NCI-H82 treated with DMSO at 0.1 percent for 48 hours (cell line): ENCODE data around the gene USP34.
"Not testable (repeated sequence)": the region's sequence is repeated elsewhere in the genome, so short reads cannot be mapped to it uniquely, and the experiment has no call there.

Experiments used
- DNase-seq: peaks from one replicate; lab custom pipeline; 2025; ENCODE audit not compliant: unreplicated experiment; lab: John Stamatoyannopoulos, UW

Gene USP34

DNA sequence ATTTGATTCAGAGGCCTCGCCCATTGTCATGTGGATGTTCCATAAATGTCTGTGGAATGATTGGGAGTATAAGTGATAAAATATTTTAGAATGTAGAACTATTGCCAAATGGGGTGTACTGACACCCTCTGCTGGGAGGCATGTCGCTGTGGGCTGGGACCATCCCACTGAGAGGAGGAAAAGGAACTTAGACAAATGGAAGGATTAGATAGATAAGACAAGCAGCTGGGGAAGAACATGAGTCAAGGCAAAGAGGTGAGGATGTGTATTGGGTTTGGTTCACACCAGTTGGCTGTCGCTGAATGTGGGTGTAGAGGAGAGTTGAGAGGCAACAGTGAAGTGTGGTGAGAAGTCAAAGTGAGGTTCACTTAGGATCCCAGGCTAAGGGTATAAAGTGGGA lies 304.9 kb downstream of the USP34 start:
- DNase-seq: no peak

DNA sequence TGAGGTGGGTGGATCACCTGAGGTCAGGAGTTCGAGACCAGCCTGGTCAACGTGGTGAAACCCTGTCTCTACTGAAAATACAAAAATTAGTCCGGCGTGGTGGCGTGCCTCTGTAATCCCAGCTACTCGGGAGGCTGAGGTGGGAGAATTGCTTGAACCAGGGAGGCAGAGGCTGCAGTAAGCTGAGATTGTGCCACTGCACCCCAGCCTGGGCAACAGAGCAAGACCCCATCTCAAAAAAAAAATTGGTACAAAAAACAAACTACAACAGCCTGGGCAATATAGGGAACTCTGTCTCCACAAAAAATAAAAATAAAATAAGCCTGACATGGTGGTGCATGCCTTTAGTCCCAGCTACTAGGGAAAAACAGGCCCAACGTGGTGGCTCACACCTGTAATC lies 305.8 kb downstream of the USP34 start:
- not testable (repeated sequence) for DNase-seq

DNA sequence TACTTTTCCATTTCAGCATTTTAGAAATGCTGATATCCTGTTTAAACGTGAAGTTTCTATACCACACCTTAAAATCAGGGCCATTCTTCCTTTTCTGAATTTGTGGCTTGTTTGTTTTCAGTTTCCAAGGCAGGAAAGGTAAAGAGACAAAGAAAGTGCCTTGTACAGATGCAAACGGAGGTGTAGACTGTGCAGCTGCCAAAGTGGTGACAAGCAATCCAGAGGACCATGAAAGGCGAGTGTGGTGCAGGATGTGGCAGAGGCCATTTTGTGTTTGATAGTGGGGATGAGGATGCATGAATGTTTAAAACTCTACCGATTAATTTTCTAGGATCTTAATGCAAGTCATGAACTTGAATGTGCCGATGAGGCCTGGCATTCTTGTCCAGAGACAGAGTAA lies 308.2 kb downstream of the USP34 start:
- no peak for DNase-seq

DNA sequence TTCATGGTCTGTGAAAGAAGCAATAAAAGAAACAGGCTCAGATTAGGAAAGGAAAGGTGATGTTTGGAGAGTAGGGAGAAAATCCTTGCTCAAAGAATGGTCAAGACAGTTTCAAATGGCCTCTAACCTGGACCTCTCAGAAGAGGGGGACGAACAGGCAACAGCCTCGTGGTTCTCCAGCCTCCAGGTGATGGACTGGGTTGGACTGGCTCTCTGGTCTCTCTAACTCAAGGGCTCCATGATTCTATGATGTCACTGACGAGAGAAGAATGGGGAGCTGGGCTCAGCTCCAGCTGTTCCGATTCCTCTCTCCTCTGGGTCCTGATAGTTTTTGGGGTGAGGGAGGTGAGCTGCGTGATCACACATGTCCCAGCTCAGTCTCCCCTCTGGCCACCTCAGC lies 309.0 kb downstream of the USP34 start, which contains the start of gene C2orf74:
C2orf74 (plus strand) TSS at position 301 of the 400 bp plus-strand sequence. CDS start 327 bp downstream, outside the sequence.
- DNase-seq: no peak

DNA sequence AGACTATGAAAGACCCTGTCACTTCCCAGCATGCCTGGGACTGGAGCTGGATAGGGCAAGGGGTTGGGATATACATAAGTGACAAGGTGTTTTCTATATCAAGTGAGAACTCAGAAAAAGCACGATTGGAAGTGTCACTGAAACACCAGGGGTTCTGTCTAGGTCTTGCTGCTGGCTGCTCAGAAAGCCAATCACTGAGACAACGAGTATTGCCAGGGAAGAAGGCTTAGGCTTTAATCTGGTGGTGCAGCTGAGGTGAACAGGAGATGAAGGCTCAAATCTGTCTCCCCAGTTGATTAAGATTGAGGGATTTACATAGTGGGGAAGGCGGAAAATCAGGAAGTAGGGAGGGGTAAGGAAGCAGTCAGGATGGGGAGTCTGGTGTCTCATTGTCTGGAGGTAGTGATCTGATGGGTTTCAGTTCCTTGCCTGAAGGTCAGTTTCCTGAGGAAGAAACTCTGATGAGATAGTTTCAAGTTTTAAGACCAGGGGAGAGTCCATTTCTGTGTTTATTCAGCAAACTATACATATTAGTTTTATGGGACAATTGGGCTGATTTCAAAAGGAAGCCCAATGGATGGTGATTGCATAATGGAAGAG lies 312.4 kb downstream of the USP34 start:
- DNase-seq: peak; percentile 60

DNA sequence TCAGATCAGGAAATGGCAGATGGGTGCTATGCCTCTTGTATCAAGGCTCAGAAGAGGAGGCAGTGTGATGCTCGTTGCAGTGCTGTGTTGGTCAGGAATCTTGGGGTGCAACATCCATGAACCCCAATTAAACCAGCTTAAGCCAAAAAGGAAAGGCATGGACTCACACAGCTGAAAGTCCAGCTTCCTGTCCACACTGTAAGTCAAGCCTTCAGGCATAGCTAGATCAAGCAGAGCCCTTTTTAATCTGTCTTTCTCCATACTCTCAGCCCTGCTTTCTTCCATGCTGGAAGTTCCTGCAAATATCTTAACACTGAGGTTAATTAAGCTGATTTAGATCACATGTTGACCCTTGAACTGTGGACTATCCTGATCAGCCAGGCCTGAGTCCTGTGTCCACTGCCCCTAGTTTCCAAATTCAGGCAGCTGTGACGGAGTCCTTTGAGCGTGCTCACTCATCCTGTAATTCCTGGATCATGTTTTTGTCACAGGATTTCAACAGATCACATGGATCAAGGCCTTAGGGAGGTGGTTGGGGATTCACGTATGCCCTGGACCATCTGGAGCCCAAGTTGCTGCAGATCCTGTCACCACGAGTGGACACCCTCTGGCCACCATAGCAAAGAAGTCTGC lies 313.4 kb downstream of the USP34 start:
- DNase-seq: peak; percentile 32

DNA sequence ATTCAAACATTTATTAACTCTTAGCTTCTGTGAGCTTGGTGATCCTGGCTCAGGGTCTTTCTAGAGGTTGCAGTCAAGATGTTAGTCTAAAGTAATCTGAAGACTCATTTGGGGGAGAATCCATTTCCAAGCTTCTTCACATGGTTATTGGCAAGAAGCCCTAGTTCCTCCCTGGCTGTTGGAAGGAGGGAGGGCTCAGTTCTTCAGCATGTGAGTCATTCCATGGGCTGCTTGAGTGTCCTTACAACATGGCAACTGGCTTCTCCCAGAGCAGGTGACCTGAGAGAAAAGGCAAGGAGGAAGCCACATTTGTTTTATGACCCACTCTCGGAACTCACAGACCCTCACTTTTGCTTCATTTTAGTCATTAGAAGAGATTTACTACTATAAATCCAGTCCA lies 319.5 kb downstream of the USP34 start:
- no peak for DNase-seq

DNA sequence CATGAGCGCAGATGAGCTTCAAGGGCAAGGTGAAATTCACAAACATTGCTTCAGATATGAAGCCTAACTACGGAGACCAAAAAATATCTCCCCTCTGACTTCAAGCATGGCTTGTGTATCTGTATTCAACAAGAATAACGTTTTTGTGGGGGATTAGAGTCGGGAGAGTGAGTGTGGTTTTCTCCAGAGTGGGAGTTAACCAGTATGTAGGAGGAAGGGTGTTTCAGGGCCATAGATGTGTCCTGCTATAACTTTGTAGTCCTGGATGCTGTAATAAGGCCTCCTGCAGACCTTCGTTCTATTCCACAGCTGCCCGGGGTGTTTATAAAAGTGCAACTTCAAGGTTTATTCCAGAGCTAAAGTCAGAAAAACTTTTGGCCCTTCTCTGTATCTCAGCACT lies 321.8 kb downstream of the USP34 start:
- no peak for DNase-seq

DNA sequence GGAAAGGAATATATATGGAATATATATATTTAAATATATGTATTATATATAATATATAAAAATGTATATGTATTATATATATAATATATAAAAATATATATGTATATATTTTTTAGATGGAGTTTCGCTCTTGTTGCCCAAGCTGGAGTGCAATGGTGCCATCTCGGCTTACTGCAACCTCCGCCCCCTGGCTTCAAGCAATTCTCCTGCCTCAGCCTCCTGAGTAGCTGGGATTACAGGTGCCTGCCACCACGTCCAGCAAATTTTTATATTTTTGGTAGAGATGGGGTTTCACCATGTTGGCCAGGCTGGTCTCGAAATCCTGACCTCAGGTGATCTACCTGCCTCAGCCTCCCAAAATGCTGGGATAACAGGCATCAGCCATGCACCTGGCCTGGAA lies 322.8 kb downstream of the USP34 start:
- not testable (repeated sequence) for DNase-seq

DNA sequence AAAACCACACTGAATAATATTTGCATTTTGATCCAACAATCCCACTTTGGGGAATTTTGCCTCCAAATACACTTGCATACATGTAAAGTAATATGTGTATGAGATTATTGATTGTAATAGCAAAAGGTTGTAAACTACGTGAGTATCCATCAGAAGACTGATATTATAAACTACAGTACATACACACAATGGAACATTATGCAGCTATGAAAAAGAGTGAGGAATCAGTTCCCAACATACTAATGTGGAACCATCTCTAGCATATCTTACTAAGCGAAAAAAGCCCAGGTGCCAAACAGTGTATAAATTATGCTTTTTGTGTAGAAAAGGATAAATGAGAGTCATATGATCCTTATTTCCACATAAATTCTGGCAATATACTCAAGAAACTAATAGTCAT lies 324.9 kb downstream of the USP34 start:
- no peak for DNase-seq

DNA sequence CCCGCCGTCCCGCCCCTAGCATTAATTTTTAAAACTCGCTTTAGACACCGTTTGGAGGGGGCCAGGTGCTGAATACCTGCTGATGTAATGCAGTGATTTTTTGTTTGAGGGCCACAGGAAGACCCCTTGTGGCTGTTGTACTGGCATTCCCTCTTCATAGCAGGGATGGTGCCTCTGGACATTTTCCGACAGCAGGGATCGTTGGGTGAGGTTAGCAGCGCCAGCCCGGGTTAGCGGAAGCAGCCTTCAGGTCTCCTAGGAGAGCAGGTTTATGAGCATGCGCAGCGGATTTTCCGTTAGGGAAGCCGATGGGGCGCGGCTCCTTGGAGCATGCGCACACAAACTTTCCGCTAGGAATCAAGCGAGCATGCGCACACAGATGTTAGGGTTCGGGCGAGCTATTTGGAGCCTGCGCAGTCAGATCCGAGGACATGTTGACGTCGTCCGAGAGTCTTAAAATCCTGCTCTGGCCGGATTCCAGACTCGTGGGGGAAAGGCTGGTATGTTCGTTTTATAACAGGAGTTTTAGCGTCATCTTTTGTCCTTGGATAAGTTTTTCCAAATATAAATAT lies 326.1 kb downstream of the USP34 start:
- DNase-seq: no peak

DNA sequence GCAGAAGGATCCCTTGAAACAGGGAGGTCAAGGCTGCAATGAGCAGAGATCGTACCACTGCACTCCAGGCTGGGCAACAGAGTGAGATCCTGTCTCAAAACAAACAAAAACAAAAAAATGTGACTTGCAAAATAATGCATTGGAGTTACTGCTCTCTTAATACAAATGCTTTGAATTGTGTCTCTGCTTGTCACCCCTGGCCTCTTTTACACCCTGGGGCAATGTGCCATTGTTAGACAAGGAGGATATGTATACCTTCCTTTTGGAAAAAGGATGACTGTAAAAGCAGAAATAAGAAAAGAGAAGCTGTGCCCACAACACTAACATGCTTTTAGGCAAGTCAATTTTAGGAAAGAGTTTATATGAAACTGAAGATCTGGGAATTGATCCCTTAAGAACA lies 329.7 kb downstream of the USP34 start:
- no peak for DNase-seq

DNA sequence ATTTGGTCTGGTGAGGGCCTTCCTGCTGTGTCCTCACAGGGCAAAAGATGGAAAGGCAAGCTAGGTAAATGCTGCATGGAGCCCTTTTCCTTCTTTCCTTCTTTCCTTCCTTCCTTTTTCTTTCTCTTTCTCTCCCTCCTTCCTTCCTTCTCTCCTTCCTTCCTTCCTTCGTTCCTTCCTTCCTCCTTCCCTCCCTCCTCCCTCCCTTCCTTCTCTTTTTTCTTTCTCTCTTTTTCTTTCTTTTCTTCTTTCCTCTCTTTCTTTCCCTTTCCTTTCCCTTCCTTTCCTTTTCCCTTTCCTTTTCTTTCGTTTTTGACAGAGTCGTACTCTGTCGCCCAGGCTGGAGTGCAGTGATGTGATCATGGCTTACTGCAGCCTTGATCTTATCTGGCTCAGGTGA lies 332.0 kb downstream of the USP34 start:
- no peak for DNase-seq
